HuH-7.5 (cell line): ENCODE data around the gene MZT1.
"Not testable (repeated sequence)": the region's sequence is repeated elsewhere in the genome, so short reads cannot be mapped to it uniquely, and the experiment has no call there.

Experiments used
- DNase-seq: peaks from one replicate; pipeline ENCODE4 v3.0.0; 2011; ENCODE audit warnings: low spot score

The MZT1 gene

GRCh38 chr13:72727417-72728289 lies at the start of gene MZT1, which contains the start of gene BORA:
Gene MZT1 (minus strand): TSS chr13:72727629. CDS start chr13:72727602, 27 bp downstream.
Gene BORA (plus strand): TSS chr13:72727923. CDS start chr13:72728941, 1,018 bp downstream.
- DNase-seq, result peak; percentile 75

- DNase-seq, result no peak
Measured at GRCh38 chr13:72774019-72774418, 46.6 kb upstream of the MZT1 start.

GRCh38 chr13:72763411-72763810 lies 36.0 kb upstream of the MZT1 start:
- no peak for DNase-seq

- DNase-seq, result no peak
Measured at GRCh38 chr13:72760189-72760588, 32.8 kb upstream of the MZT1 start.

GRCh38 chr13:72757792-72758535 lies 30.5 kb upstream of the MZT1 start:
- DNase-seq, result no peak

GRCh38 chr13:72754111-72754510 lies 26.7 kb upstream of the MZT1 start:
- DNase-seq, result no peak

- DNase-seq, result no peak
Measured at GRCh38 chr13:72751220-72751619, 23.8 kb upstream of the MZT1 start.

- no peak for DNase-seq
Measured at GRCh38 chr13:72745260-72745659, 17.8 kb upstream of the MZT1 start.

GRCh38 chr13:72740015-72740414 lies 12.6 kb upstream of the MZT1 start:
- no peak for DNase-seq

GRCh38 chr13:72737033-72737432 lies 9.6 kb upstream of the MZT1 start:
- no peak for DNase-seq

GRCh38 chr13:72728290-72728605 lies 819 bp upstream of the MZT1 start:
- DNase-seq, result no peak

GRCh38 chr13:72726726-72727416 lies 558 bp downstream of the MZT1 start:
- peak; percentile 34 for DNase-seq

GRCh38 chr13:72726185-72726584 lies 1.2 kb downstream of the MZT1 start:
- DNase-seq, result not testable (repeated sequence)

- no peak for DNase-seq
Measured at GRCh38 chr13:72716776-72717175, 10.7 kb downstream of the MZT1 start.

GRCh38 chr13:72700509-72700908 lies 26.9 kb downstream of the MZT1 start:
- DNase-seq, result no peak

GRCh38 chr13:72698164-72698563 lies 29.3 kb downstream of the MZT1 start:
- DNase-seq, result no peak

GRCh38 chr13:72696579-72696978 lies 30.9 kb downstream of the MZT1 start:
- DNase-seq, result no peak

GRCh38 chr13:72694314-72694713 lies 33.1 kb downstream of the MZT1 start:
- DNase-seq, result no peak

- no peak for DNase-seq
Measured at GRCh38 chr13:72693832-72694231, 33.6 kb downstream of the MZT1 start.

- no peak for DNase-seq
Measured at GRCh38 chr13:72692884-72693514, 34.4 kb downstream of the MZT1 start.

GRCh38 chr13:72689181-72689696 lies 38.2 kb downstream of the MZT1 start:
- DNase-seq, result no peak

- no peak for DNase-seq
Measured at GRCh38 chr13:72686766-72687165, 40.7 kb downstream of the MZT1 start.
